A673 (cell line): ENCODE measurements around the gene C7orf33. TPM values are rescaled to one million over a fixed set of nuclear protein-coding genes. Genes with fewer than 3 reads are reported as not detected.

Experiments
- BruUV-seq: library from RNA; stranded (reverse); fragments of 400-500 nt; replicated peaks from 2 replicates; lab custom pipeline; 2021; lab: Mats Ljungman, UMichigan
- CTCF ChIA-PET: fragments of 300-600 bp; sonication (Branson Sonifier 250); formaldehyde crosslinking; loops from one replicate; lab custom pipeline; 2022; ENCODE audit warnings: antibody characterized with exemption; lab: Charles Lee
- POLR2A ChIA-PET: fragments of 300-600 bp; sonication (Branson Sonifier 250); formaldehyde crosslinking; loops from one replicate; lab custom pipeline; 2022; ENCODE audit warnings: antibody characterized with exemption; ENCODE audit not compliant: low non-redundant PET; lab: Charles Lee
- DNase-seq: peaks from one replicate; pipeline ENCODE4 v3.0.0-alpha.2; 2015; ENCODE audit warnings: low spot score
- H3K27ac ChIP-seq: fragments of 200-600 bp; sonication (generic); 2 replicates; pipeline ENCODE4 v1.5.1; 2016; ENCODE audit warnings: mixed run types, low read depth, mild to moderate bottlenecking, mixed read lengths, antibody characterized with exemption, low read length; ENCODE audit not compliant: poor library complexity, severe bottlenecking
- H3K27me3 ChIP-seq: fragments of 200-600 bp; sonication (generic); replicated peaks from 2 replicates; pipeline ENCODE4 v1.6.1; 2017; ENCODE audit warnings: mixed run types, low read depth, mild to moderate bottlenecking, mixed read lengths, antibody characterized with exemption, low read length; ENCODE audit not compliant: insufficient read depth, poor library complexity
- H3K36me3 ChIP-seq: fragments of 200-600 bp; sonication (generic); 2 replicates; pipeline ENCODE4 v1.6.1; 2016; ENCODE audit warnings: mixed run types, mild to moderate bottlenecking, mixed read lengths, antibody characterized with exemption, low read length; ENCODE audit not compliant: insufficient read depth, poor library complexity, severe bottlenecking
- H3K4me1 ChIP-seq: fragments of 200-600 bp; sonication (generic); 2 replicates; pipeline ENCODE4 v1.6.1; 2017; ENCODE audit warnings: mixed run types, mild to moderate bottlenecking, mixed read lengths, antibody characterized with exemption, low read length; ENCODE audit not compliant: insufficient read depth, poor library complexity, severe bottlenecking
- H3K4me3 ChIP-seq: fragments of 200-600 bp; sonication (generic); 2 replicates; pipeline ENCODE4 v1.5.1; 2016; ENCODE audit warnings: low read depth, mixed run types, mild to moderate bottlenecking, mixed read lengths, low read length; ENCODE audit not compliant: poor library complexity, severe bottlenecking
- H3K9me3 ChIP-seq: fragments of 200-600 bp; sonication (generic); 2 replicates; pipeline ENCODE4 v1.6.1; 2016; ENCODE audit warnings: mixed run types, low read depth, mild to moderate bottlenecking, mixed read lengths, antibody characterized with exemption, low read length; ENCODE audit not compliant: poor library complexity, severe bottlenecking
- CTCF ChIP-seq: fragments of 300-800, 200-600 bp; sonication (generic); conservative IDR thresholded peaks from 2 replicates; pipeline ENCODE4 v1.5.1; 2017; ENCODE audit warnings: low read depth, mild to moderate bottlenecking, antibody characterized with exemption, low read length, moderate library complexity, mixed read lengths
- EZH2 ChIP-seq: fragments of 200-600 bp; sonication (generic); IDR thresholded peaks from 2 replicates; pipeline ENCODE4 v1.6.1; 2017; ENCODE audit warnings: borderline replicate concordance, low read depth, mild to moderate bottlenecking, mixed read lengths, antibody characterized with exemption, low read length; ENCODE audit not compliant: poor library complexity, severe bottlenecking
- intact Hi-C: fragments of 100-400 bp; cut with micrococcal nuclease; formaldehyde crosslinking; loops from one replicate; pipeline ENCODE4 v1.10.0; 2022; ENCODE audit not compliant: unreplicated experiment
- total RNA-seq: library from RNA; stranded (reverse); gene quantifications from 2 replicates; pipeline ENCODE4 v1.2.3, GENCODE V29; 2021

Gene C7orf33
- total RNA-seq, 1 experiment from 2014 or later, result not detected

GRCh38 chr7:148545172-148545571 lies 45.4 kb upstream of the C7orf33 start:
- H3K4me1 ChIP-seq, result peaks cover 4% of the 10 kb centered on the region
- no peaks in the 10 kb centered on the region for H3K36me3 ChIP-seq
- BruUV-seq, result no TSS peak
- CTCF ChIA-PET, result no interaction called here
- POLR2A ChIA-PET, result no interaction called here
- intact Hi-C loops, result no loop called here
- TF ChIP-seq EZH2 (no peak), CTCF (no peak)
- no peaks in the 10 kb centered on the region for H3K9me3 ChIP-seq
- H3K27me3 ChIP-seq, result no peaks in the 10 kb centered on the region
- no peak overlapping the region for H3K4me3 ChIP-seq
- H3K27ac ChIP-seq, result no peak overlapping the region
- no peak for DNase-seq

- H3K4me3 ChIP-seq, result no peak overlapping the region
- intact Hi-C loops, result no loop called here
- CTCF ChIA-PET, result no interaction called here
- H3K4me1 ChIP-seq, result peaks cover 4% of the 10 kb centered on the region
- DNase-seq, result no peak
- H3K27me3 ChIP-seq, result no peaks in the 10 kb centered on the region
- H3K27ac ChIP-seq, result no peak overlapping the region
- TF ChIP-seq EZH2 (no peak), CTCF (no peak)
- no peaks in the 10 kb centered on the region for H3K9me3 ChIP-seq
- no TSS peak for BruUV-seq
- H3K36me3 ChIP-seq, result no peaks in the 10 kb centered on the region
- POLR2A ChIA-PET, result no interaction called here
These were observed 44.6 kb upstream of the C7orf33 start for GRCh38 chr7:148545932-148546331.

GRCh38 chr7:148546857-148547256 lies 43.7 kb upstream of the C7orf33 start:
- no peak overlapping the region for H3K4me3 ChIP-seq

More at GRCh38 chr7:148546857-148547256, 43.7 kb upstream of the C7orf33 start:
- DNase-seq, result no peak
- TF ChIP-seq EZH2, result no peak
- TF ChIP-seq CTCF, result no peak
- Histone ChIP-seq H3K9me3 (no peaks in the 10 kb centered on the region), H3K27ac (no peak overlapping the region), H3K27me3 (no peaks in the 10 kb centered on the region), H3K4me1 (peaks cover 2% of the 10 kb centered on the region), H3K36me3 (no peaks in the 10 kb centered on the region)
- no TSS peak for BruUV-seq
- ChIA-PET CTCF (interaction anchor here (0.6 kb wide), 1 partner anchor 41 kb away, joined by 3 read pairs; no protein-coding TSS in a partner anchor), POLR2A (no interaction called here)
- intact Hi-C loops, result no loop called here
